GM12873 (cell line): ENCODE data around the gene DAAM1.

Experiments used
- TF ChIP-seq, protein P1 (sequence below): IDR thresholded peaks from 2 replicates; pipeline ENCODE4 v1.5.1; 2012; ENCODE audit warnings: low read depth, mild to moderate bottlenecking, moderate library complexity, low read length, control low read depth; ENCODE audit not compliant: insufficient read depth; ENCODE audit errors: missing control alignments

Gene DAAM1

DNA sequence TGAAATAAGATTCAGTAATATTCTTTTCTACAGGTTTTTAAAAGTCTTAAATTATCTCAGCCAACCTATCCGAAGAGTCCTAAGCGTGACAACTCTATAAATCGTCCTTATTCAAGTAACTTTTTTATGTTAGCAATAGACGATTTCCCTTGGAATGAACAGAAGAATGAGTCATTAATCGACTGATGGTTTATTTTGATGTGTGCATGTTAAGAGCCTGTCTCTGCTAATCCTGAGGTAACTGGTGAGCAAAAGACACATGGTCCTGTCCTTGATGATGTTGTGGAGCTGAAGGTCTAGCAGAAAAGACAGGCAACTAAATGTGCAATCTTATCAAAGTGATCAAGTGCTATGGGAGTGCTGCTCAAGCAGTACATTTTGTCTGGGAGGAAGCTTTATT, 80.4 kb downstream of the DAAM1 start:
- TF ChIP-seq, protein P1, sequence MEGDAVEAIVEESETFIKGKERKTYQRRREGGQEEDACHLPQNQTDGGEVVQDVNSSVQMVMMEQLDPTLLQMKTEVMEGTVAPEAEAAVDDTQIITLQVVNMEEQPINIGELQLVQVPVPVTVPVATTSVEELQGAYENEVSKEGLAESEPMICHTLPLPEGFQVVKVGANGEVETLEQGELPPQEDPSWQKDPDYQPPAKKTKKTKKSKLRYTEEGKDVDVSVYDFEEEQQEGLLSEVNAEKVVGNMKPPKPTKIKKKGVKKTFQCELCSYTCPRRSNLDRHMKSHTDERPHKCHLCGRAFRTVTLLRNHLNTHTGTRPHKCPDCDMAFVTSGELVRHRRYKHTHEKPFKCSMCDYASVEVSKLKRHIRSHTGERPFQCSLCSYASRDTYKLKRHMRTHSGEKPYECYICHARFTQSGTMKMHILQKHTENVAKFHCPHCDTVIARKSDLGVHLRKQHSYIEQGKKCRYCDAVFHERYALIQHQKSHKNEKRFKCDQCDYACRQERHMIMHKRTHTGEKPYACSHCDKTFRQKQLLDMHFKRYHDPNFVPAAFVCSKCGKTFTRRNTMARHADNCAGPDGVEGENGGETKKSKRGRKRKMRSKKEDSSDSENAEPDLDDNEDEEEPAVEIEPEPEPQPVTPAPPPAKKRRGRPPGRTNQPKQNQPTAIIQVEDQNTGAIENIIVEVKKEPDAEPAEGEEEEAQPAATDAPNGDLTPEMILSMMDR: no peak

DNA sequence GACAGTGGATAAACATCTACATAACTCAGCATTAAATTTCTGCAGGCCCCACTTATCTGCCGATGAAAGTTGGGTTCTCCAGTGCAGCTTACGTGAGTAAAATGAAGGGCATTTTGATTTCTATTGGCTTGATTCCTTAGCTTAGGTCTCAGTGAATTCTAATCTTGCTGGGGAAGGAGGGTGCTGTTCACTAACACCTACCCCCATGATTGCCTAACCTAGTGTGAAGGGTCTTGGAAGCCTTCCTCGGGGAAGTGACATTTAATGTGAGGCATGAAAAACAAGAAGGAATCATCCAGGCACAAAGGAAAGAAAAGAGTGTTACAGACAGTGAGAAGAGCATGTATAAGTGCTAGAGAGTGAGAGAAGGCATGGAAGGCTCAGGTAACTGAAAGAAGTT, 81.0 kb downstream of the DAAM1 start:
- TF ChIP-seq, protein P1: no peak

DNA sequence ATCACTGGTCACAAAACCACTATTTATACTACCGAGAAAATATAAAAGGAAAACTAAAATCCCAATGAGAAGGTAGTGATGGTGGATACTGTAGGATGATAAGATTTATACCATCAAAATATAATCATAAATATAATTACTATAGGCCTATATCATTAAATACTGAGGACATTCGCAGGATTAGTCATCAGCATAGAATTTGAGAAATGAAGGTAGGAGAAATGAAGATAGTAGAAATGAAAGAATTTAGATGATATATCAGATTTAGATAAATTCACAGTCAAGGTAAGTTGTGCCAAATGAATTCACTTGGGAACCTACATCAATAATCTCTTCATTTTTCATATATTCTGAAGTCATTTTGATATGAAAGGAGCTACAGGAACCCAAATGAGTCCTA, 82.8 kb downstream of the DAAM1 start:
- TF ChIP-seq, protein P1: no peak

DNA sequence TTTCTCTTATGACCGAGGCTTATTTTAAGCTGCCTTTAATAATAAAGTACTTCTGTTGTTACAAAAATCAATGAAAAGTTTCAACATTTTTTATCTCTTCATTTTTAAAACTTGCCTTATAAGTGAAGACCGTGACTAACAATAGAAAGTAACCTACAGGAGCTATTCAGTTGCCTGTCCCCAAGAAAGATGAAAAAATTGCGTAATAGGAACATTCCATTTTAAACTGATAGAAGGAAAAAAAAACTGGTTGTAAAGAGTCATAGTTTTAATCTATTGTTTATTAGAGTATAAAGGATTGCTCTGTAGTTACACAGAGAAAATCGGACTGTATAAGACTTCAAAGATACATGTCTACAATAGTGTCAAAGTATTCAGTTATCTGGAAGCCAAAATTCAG, 83.3 kb downstream of the DAAM1 start:
- TF ChIP-seq, protein P1: no peak

DNA sequence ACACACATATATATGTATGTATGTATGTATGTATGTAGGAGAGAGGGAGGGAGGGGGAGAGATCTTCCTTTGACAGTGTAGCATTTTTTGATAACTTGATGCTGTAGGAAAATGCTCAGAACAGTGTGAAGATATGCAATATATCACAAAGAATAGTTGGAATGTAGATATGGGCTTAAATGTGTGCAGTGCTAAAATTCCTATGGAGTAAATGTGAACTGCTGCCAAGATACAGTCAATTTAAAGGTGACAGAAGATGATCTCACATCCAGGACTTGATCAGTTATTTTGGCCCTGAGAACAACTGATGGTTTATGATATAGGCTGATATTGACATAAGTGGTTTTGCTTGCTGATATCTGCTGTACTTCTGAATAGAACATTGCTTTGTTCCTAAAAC, 84.2 kb downstream of the DAAM1 start:
- TF ChIP-seq, protein P1: no peak

DNA sequence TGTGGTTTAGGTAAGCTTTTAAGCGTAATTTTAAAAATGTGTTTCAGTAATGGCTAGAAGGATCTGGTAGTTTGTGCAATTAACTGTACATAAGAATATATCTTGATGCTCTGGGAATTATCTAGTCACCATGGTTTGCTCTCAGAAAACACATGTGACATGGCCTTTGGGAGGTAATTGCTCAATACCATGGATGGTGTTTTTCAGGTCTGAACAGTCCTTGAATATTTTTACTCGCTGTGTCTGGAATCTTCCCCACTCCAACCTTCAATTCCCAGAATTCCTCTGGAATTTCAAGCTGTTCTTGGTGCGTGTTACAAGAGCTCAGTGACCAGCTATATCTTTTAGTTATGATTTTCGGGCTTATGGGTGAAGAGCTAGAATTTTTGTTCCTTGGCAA, 85.3 kb downstream of the DAAM1 start:
- TF ChIP-seq, protein P1: no peak

DNA sequence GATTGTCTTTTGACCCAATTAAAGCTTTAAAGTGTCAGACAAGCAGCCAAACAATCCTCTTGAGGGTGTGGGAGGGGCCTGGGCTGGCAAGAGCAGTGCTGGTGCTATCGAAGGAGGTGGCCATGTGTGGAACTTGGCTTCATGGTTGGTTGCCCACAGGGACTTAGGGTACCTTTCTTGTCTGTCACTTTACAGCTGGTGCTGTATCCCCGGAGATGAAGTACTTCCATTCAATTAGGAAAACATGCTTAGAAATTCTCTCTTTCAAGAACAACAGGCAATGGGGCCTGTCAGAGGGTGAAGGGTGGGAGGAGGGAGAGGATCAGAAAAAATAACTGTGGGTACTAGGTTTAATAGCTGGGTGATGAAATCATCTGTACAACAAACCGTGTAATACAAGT, 86.5 kb downstream of the DAAM1 start:
- TF ChIP-seq, protein P1: no peak
